Fibroblast of skin of back (primary cell): ENCODE data around the gene ANKRD28.

ENCODE experiments used
- DNase-seq: peaks from one replicate; pipeline ENCODE4 v3.0.0-alpha.2; 2013

The ANKRD28 gene

DNA sequence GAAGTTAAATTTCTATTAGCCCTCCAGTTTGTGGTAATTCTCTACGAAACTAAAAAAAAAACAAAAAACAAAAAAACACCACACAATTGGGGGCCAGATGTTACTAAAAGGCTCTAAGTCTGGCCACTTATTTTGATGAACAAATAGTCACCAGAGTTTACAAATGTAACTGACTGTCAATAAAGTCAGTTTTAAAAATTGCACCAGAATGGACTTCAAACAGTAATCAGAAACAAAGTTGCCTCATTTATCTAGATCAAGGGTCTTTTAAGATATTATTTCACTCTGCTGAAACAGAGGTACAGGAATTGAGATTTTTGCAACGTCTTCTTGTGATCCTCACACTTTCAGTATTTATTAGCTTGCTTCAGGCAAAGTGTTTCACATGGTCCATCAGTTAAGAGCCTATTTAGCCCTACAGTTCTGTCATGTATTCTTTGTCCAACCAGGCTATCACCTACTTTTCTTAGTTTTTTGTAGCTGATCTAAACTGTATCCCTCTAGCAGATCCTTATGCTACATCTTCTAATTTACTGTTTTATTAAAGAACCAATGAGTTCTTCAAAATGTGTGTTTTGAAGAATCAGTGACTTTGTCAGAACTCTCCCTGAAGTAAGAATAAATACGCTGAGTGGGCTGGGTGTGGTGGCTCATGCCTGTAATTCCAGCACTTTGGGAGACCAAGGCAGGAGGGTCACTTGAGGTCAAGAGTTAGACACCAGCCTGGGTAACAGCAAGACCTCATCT is 74.7 kb downstream of the ANKRD28 start:
- peak; percentile 58 for DNase-seq

DNA sequence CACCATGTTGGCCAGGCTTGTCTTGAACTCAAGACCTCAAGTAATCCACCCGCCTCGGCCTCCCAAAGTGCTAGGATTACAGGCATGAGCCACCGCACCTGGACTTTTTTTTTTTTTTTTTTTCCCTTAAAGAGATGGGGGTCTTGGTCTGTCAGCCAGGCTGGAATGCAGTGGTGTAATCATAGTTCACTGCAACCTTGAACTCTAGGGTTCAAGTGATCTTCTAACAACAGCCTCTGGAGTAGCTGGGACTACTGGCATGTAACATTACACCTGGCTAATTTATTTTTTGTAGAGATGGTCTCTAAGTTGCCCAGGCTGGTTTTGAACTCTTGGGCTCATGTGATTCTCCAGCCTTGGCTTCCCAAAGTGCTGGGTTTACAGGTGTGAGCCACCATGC is 81.6 kb downstream of the ANKRD28 start:
- no peak for DNase-seq

DNA sequence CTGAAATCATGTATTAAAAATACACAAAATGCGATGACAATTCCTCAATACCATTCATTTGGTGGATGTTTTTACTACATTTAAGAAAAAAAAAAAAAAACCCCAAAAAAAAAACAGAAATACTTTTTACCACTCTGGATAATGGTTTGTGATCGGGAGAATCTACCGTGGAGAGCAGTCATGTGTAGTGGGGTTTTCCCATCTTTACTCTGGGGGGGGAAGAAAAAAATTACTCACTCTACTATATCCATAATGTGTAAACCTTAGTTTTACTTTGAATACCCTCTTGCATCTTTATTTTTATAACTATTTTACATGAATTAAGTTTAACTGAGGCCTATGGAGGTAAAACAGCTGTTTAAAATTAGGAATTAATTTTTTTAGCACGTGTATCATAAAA is 83.3 kb downstream of the ANKRD28 start:
- no peak for DNase-seq

DNA sequence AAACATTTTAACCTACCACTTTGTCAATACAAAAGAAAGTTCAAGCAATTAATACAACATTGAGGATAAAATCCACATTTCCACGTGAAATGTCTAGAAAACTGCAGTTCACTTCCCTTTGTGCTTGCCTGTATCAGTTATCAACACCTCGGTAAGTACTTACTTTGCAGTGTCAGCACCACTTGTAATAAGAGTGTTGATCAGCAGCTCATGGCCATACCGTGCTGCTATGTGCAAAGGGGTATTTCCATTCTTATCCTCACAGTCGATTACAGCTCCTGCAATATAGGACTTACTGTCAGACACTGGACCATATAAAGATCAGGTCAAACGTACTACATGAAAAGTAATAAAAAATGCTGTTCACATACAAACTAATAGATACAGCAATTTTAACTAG is 84.4 kb downstream of the ANKRD28 start:
- DNase-seq: no peak

DNA sequence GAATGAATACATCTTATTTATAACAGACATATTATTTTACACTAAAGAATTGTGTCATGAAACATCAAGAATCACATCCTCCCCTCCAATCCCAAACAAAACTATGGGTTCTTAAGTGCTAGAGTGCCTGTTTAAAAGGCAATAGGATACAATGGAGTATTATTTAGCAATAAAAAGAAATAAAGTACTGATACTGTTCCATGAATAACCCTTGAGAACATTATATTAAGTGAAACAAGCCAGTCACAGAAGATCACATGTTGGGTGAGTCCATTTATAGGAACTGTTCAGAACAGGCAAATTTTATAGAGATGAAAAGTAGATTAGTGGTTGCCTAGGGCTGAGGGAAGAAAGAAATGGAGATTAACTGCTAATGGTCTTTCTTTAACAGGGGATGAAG is 86.5 kb downstream of the ANKRD28 start:
- DNase-seq: no peak

DNA sequence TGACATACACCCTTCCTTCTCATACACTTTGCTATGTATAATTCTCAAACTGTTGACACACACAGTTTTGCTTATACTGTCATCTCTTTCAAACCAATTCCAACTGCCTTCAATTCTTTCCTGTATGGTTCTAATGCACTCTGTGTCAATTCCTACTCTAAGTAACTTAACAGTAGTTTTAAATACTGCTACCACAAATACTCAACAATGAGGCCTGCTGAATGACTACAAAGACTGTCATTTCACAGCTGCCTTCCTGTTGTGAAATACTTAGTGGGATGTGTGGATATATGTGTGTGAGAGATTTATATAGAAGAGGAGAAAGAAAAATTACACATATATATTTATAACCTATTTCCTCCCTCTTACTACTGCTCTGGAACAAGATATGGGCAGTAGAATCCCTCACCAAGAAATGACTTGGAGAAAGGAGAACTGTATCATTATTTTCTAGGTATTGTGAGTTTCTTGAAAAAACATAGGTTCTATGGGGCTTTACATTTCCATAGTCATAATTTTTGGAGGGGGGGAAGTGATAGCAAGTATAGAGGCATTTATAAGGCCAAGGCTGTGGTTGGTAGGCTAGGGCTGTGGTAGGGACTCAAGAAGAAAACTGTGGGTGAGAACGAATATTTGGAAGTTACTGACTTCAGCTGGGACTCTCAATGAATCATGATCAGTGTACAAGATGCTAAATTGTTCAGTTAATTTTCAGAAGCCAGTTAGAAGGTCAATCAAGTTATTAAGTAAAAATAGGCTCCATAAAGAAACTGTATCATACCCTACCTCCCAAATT is 88.7 kb downstream of the ANKRD28 start:
- DNase-seq: peak; percentile 26

DNA sequence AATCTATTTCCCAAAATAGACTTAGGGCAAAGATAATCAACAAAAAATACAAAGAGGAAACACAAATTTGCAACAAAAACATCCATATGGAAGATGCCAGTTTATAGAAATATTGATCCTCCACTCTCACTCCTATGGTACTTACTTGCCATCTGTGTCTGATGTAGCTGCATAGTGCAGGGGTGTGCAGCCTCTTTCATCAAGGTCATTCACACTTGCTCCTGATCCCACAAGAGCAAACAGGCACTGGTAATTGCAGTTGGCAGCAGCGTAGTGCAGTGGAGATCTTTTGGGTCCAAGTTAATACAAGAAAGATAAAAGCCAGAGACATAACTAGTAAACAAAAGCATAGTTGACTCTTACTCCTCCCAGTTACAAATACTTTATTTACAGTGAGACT is 90.0 kb downstream of the ANKRD28 start:
- no peak for DNase-seq

DNA sequence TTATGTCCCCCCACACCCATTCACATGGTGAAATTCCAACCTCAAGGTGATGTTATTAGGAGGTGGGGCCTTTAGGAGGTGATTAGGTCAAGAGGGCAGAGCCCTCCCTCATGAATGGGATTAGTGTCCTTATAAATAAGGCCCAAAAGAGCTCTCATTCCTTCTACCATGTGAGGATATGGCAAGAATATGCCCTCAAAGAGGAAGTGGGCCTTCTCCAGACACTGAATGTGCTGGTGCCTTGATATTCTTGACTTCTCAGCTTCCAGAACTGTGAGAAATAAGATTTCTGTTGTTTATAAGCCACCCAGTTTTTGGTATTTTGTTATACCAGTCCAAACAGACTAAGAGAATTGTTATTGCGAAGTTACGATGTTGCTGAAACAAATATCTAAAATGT is 94.4 kb downstream of the ANKRD28 start:
- DNase-seq: no peak

DNA sequence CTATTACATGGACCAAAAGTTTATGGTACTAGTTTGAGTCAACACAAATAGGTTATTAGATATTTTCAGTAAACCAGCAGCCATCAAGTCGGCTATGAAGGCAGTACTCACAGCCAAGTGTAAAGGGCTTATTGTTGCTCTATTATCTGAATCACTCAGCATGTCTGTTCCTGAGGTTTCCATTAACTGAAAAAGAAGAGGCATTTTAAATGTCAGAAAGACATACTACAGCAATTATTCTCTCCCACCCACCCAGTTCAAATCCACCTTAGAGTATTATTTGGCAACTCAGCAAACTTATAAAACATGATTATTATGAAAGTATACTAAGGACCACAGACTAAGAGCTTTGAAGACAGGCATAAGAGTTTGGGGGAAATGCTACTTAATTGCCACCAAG is 103.2 kb downstream of the ANKRD28 start:
- no peak for DNase-seq

DNA sequence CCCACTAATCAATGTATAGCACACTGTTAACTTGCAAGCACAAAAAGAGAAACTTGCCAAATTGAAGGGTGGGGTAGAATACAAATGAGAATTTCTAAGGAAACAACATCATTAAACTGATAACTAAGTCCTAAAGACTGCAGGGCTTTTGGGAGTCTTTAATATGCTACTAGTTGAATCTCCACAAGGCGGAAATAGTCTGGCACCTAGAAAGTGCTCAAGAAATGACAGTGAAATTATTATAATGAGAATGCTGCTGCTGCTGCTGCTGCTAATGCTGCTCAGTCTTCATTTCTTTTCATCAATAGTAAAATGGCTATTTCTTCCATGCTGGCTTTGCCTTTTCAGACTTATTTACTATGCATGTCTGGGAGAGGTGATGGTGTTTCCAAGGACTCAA is 104.4 kb downstream of the ANKRD28 start:
- DNase-seq: no peak

DNA sequence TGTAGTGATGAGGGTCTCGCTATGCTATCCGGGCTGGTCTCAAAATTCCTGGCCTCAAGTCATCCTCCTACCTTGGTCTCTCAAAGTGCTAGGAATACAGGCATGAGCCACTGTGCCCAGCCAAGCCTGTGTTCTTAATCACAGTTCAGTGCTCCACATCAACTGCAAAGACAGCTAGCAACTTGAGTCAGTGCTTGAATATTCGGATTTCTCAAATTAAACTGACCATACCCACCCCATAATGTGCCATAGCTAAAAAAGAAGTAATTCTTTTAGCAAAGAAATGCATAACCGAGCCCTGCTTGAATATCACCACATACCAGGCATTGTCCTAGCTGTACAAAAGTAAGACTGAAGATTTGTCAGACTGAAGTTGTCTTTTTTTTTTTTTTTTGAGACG is 107.0 kb downstream of the ANKRD28 start:
- DNase-seq: no peak

DNA sequence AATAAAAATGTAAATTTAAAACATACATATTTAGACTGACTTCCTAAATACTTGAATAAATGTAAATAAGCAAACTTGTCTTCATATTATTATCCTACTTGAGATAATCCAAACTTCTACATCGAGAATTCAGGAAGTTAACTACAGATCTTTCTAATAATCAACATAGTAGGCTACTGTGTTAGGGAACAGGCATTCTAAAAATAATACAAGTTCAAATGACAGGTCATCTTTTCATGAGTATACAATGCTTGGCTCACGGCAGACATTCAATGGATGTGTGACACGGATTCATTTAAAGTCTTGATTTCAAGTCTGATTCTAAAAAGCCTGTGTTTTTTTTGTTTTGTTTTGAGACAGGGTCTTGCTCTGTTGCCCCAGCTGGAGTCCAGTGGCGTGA is 107.5 kb downstream of the ANKRD28 start:
- DNase-seq: no peak

DNA sequence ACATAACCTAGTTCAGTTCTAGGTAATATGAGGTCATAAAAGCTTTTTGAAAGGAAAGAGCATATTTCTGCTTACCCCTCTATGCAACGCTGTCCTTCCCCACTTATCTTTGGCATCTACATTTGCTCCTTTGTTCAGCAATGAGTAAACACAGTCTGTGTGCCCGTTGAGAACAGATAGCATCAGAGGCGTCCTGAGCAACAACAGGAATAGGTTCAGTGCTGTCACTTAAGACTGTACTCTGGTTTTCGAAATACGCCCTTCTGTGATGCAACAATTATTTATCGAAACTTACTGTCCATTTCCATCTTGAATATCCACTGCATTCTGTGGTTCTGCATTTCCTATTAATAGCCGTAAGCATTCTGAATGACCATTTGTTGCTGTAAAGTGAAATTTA is 111.9 kb downstream of the ANKRD28 start:
- no peak for DNase-seq

DNA sequence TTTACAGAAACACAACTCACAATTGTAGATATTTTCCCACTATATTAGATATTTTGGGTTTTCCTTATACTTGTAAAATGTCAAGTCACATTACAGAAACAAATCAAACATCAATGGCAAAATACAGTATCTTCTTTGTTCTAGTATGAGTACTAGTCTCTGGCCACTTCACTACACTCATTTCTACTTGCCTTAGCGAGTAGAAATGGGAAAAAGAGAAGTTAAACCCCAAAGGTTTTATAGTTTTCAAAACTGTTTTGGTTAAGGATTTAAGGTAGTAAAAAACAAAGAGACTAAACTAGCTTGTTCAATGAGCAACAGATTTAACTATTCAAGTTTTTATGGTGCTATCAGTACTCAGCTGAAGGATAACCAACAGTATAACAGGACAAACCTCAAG is 114.5 kb downstream of the ANKRD28 start:
- DNase-seq: no peak

DNA sequence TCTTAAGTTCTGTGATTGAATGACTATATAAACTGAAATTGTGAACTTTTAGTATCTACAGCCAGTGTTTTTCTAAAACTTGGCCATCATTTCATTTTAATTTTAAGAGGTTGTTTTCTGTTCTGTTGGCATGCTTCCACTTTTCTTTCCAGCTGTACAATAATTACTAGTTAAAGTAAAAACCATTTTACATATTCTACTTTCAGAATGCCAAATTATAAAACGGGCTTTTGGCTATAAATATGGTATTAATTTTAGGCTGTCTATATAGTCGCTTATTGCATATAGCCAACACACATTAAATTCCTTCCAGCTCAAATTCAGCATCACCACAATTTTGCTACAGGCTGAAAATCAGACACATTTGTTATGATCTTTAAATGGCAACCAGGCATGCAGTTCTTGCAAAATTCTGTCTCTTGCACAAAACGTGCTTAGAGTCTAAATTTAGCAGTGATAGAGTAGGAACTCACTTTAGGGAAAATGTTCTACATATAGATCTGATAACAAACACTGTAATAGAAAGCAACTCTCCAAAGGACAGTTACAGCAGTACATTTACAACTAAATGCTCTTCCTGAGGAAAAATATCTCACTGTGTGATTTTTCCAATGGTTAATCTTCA is 115.1 kb downstream of the ANKRD28 start:
- DNase-seq: peak; percentile 13

DNA sequence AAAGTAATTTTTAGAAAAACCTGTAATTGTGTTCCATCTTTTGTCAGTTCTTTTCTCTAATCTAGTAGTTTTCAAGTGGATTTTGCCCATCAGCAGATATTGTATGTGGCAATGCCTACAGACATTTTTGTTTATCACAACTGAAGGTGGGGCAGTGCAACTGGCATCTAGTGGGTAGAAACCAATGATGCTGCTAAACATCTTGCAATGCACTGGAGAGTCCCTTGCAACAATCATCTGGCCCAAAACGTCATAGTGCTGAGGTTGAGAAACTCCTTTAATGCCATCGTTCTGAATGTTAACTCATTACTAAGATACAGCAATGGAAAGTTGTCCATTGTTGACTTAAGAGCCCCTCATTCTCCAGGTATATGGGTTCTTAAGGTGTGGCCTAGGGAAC is 116.1 kb downstream of the ANKRD28 start:
- no peak for DNase-seq

DNA sequence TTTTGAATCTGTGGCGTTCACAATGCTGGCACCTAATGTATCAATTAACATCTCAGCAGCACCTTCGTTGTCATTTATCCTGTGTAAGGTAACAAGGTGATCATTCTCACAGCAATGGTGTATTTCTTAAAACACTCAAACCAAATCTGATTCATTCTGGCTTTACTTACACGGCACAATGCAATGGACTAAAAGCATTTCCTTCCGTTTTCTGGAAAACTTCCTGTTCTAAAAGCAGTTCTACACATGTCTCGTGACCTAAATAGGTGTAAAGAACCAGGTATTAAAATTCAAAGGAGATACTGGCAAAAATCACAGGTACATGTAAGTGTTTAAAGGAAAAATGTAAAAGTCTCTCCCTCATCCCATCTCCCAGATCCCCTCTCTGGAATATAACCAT is 118.5 kb downstream of the ANKRD28 start:
- DNase-seq: no peak

DNA sequence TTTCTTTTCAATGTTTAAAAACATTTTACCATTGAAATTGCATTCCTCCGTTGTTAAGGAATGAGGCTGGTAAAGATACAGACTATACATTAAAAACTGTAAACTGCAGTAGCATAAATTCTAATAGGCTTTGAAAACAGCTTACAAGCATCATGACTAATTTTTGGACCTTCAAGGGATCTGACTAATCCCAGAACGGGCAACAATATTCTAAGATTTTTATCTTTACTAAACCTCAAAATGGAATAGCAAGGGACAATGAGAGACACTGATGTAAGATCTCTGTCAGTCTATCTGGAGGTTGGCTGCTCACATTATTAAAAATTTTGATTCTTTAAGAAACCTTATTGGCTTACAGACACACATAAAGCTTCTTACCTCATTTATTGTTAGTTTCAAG is 121.5 kb downstream of the ANKRD28 start:
- peak; percentile 9 for DNase-seq

DNA sequence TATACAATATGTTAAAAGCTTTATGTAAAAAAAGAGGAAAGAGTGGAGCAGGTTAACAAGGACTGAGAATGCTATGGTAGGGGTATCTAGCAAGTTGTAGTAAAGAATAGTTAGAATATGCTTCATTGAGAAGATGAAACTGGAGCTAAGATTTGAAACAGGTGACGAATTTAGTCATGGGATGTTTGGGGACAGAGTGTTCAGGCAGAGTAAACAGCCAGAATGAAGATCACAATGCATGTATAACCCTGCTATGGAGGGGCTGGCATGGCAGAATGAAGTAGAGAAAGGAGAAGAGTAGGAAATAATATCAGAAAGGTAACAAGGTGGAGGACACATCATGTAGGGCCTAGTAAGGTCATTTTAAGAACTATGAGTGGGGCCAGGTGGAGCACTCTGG is 124.2 kb downstream of the ANKRD28 start:
- DNase-seq: no peak

DNA sequence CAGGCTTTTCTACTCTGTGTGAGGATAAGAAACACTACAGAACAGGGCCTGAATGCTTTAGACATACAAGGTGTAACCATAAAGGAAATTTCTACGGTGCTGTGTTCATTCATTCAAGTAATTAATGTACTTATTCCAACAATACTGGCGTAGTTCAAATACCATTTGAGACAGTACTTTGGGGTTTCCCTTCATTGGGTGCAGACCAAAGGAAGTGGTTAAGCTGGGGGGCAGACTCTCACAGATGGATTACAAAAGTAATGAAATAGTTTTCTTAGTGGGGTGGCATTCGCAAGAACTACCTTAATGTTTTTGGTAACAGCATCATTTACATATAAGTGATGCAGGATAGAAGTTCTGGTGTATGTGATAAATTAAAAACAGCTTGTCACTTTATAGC is 130.3 kb downstream of the ANKRD28 start:
- DNase-seq: no peak

DNA sequence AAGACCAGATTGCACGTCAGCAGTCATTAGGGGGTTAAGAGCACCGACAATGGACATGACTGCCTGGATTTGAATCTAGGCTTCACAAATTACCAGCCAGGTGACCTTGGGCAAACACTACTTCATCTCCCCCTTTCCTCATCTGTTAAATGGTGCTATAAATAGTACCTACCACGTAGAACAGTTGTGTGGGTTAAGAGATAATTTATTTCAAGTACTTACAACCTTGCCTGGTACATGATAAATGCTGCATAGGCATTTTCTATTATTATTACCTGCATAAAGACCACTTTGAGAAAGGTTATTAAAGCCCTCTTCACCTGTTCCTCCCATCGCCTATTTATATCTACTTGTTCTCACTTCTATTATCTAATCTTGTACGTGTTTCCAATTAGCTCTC is 131.5 kb downstream of the ANKRD28 start:
- no peak for DNase-seq

DNA sequence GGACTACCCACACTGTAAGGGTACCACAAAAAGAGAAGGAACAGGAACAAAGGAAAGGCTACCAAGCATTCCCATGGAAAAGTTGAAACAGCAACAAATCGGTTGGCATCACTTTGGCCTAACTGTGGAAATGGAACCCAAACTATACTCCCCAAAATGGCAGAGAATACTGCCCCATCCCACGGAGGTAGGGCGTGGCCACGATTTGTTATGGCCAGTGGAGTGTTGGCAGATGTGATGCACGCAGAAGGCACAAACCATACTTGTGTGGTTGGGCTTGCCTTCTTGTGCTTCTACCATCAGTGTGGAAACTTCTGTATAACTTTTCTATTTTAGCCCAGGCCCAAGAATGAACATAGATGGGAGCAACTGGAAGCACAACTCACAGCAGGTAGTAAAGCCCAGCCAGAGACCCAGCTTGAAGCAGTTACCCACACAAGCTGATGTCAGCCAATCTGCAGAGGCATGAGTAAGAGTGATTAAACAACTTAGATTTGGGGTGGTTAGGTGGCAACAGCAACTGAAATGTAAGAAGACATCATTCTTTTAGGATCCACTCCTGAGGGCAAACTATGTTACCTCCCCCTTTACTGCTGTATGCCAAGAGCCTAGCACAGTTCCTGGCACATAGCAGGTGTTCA is 132.1 kb downstream of the ANKRD28 start:
- DNase-seq: no peak

DNA sequence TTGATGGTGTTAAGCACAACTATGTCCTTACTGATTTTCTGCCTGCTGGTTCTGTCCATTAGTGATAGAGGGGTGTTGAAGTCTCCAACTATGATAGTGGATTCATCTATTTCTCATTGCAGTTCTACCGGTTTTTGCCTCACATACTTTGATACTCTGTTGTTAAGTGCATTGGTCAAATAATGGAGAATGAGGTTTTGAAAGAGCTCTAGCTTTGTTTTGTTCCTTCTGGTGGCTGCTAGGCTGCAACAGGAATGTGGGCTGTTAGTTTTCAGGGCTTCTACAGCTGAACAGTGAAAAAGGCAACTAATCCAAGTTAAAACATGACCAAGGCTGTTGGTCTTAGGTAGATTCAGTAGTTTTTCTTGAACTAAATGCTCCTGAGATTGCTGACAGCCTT is 133.6 kb downstream of the ANKRD28 start:
- DNase-seq: no peak
